GM18861 (cell line): ENCODE measurements around the gene PALD1.

Experiments
- ATAC-seq: cut with Tn5 transposase; IDR thresholded peaks from one replicate; pipeline ENCODE4 v1.9.1; 2021; ENCODE audit not compliant: unreplicated experiment

PALD1 gene

GRCh38 chr10:70552586-70552985 is 74.0 kb downstream of the PALD1 start:
- no peak for ATAC-seq

- no peak for ATAC-seq
Observed at GRCh38 chr10:70555371-70555770, 76.8 kb downstream of the PALD1 start.

- no peak for ATAC-seq
Observed at GRCh38 chr10:70557086-70557845, 78.7 kb downstream of the PALD1 start.

GRCh38 chr10:70557876-70558275 is 79.3 kb downstream of the PALD1 start:
- no peak for ATAC-seq

- no peak for ATAC-seq
Observed at GRCh38 chr10:70558295-70558694, 79.7 kb downstream of the PALD1 start.

GRCh38 chr10:70558871-70559810 is 80.6 kb downstream of the PALD1 start:
- ATAC-seq = no peak

GRCh38 chr10:70559861-70560260 is 81.3 kb downstream of the PALD1 start:
- ATAC-seq = no peak

GRCh38 chr10:70560511-70560941 is 82.0 kb downstream of the PALD1 start:
- no peak for ATAC-seq

GRCh38 chr10:70561070-70561469 is 82.5 kb downstream of the PALD1 start:
- no peak for ATAC-seq

- no peak for ATAC-seq
Observed at GRCh38 chr10:70561558-70561957, 83.0 kb downstream of the PALD1 start.

- ATAC-seq = no peak
Observed at GRCh38 chr10:70562036-70562755, 83.6 kb downstream of the PALD1 start.

- ATAC-seq = no peak
Observed at GRCh38 chr10:70563230-70563629, 84.7 kb downstream of the PALD1 start.

- no peak for ATAC-seq
Observed at GRCh38 chr10:70564113-70564725, 85.7 kb downstream of the PALD1 start.

GRCh38 chr10:70564901-70565351 is 86.4 kb downstream of the PALD1 start:
- ATAC-seq = no peak

GRCh38 chr10:70565556-70566514 is 87.3 kb downstream of the PALD1 start:
- no peak for ATAC-seq

GRCh38 chr10:70566515-70567290 is 88.1 kb downstream of the PALD1 start:
- no peak for ATAC-seq

GRCh38 chr10:70567603-70568002 is 89.0 kb downstream of the PALD1 start:
- no peak for ATAC-seq

- ATAC-seq = no peak
Observed at GRCh38 chr10:70568113-70568512, 89.5 kb downstream of the PALD1 start.
